ENCODE results near the gene INTS3.

DNA sequence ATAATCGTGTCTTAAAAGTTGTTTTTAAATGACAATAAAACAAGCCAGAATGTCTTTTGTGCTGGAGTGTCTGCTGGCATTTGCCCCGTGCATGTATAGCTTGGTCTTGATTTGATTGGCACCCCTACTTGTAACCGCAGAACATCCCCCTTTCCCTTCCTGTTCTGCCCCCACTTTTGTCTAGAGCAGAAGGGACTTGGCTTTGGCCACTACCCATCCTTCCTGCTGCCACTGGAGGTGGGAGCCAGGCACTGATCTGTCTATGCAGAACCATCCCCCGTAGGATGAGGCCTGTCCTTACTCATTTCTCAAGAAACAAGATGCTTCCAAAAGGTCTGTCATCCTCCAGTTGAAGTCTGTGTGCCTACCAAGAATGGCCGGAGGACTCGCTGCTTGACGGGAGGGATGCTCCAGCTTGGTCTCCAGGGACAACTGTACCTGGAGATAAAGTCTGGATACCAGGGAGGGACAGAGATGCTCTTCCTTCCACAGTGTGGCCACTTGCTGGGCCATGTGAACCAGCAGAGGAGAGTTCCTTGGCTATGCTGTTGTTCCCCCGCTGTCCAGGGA lies 46.3 kb downstream of the INTS3 start:
- TF ChIP-seq, protein P1, sequence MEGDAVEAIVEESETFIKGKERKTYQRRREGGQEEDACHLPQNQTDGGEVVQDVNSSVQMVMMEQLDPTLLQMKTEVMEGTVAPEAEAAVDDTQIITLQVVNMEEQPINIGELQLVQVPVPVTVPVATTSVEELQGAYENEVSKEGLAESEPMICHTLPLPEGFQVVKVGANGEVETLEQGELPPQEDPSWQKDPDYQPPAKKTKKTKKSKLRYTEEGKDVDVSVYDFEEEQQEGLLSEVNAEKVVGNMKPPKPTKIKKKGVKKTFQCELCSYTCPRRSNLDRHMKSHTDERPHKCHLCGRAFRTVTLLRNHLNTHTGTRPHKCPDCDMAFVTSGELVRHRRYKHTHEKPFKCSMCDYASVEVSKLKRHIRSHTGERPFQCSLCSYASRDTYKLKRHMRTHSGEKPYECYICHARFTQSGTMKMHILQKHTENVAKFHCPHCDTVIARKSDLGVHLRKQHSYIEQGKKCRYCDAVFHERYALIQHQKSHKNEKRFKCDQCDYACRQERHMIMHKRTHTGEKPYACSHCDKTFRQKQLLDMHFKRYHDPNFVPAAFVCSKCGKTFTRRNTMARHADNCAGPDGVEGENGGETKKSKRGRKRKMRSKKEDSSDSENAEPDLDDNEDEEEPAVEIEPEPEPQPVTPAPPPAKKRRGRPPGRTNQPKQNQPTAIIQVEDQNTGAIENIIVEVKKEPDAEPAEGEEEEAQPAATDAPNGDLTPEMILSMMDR (IDR thresholded peaks at IDR 0.05; ENCODE audit: insufficient read depth, low read depth, low read length): no peak
- no peak for TF ChIP-seq EZH2 (IDR thresholded peaks at IDR 0.05; ENCODE audit: insufficient read depth, low read length)
